ENCODE data around the gene TEAD1. TPM values are rescaled to one million over a fixed set of nuclear protein-coding genes. Genes with fewer than 3 reads are reported as not detected.

The TEAD1 gene
- polyA plus RNA-seq, 1 experiment = 79.2 TPM

- POLR2A ChIA-PET = no interaction called here
- no peaks in the 10 kb centered on the region for H3K27me3 ChIP-seq (ENCODE audit: control insufficient read depth, insufficient read depth, low read length)
- DNase-seq (ENCODE audit: low read depth) = no peak
- no peak for TF ChIP-seq CTCF (IDR thresholded peaks at IDR 0.05; ENCODE audit: insufficient read depth, low read depth, low read length)
- CTCF ChIA-PET = interaction anchor here (0.6 to 1.4 kb wide), 6 partner anchors 31 to 404 kb away, joined by 3 to 7 read pairs (median 3); no protein-coding TSS in a partner anchor
- H3K4me3 ChIP-seq (ENCODE audit: low read depth, low read length) = no peak overlapping the region
- H3K36me3 ChIP-seq (ENCODE audit: control insufficient read depth, insufficient read depth, low read length) = no peaks in the 10 kb centered on the region
These were observed 140.9 kb downstream of the TEAD1 start for GRCh38 chr11:12815129-12815480.

DNA sequence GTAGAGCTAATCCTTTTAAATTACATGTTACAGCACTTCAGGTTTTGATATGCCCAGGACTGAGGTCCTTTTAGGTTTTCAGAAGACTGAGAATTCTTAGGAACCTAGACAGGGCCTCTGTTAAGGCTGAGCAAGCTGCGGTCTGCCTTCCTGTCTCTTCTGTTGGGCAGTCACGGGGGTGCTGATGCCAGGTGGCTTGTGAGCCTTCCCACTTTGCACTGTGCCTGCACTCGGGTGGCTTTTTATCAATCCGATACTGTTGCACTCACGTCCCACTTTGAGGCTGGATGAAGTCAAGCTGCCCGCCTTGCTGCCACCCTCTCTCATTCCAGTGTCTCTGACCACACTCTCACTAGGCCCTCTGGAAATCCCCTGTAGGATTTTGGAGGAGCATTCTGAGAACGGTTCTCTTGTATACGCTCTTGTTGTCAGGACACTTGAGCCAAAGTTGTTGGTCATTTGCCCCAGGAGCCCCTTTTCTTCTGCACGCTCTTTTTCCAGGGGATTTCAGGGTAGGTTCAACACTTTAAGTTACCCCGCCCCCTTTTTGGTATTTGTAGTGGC lies 141.8 kb downstream of the TEAD1 start:
- no peaks in the 10 kb centered on the region for H3K36me3 ChIP-seq (ENCODE audit: control insufficient read depth, insufficient read depth, low read length)
- TF ChIP-seq CTCF (IDR thresholded peaks at IDR 0.05; ENCODE audit: insufficient read depth, low read depth, low read length) = no peak
- no peak for DNase-seq (ENCODE audit: low read depth)
- POLR2A ChIA-PET = no interaction called here
- CTCF ChIA-PET = interaction anchor here (0.6 to 1.4 kb wide), 6 partner anchors 73 to 527 kb away, joined by 3 to 7 read pairs (median 3); no protein-coding TSS in a partner anchor
- H3K27me3 ChIP-seq (ENCODE audit: control insufficient read depth, insufficient read depth, low read length) = no peaks in the 10 kb centered on the region
- no peak overlapping the region for H3K4me3 ChIP-seq (ENCODE audit: low read depth, low read length)

GRCh38 chr11:12817681-12818332 lies 143.6 kb downstream of the TEAD1 start:
- POLR2A ChIA-PET = no interaction called here
- Histone ChIP-seq H3K27me3 (ENCODE audit: control insufficient read depth, insufficient read depth, low read length) (no peaks in the 10 kb centered on the region), H3K36me3 (ENCODE audit: control insufficient read depth, insufficient read depth, low read length) (no peaks in the 10 kb centered on the region), H3K4me3 (ENCODE audit: low read depth, low read length) (no peak overlapping the region)
- no peak for TF ChIP-seq CTCF (IDR thresholded peaks at IDR 0.05; ENCODE audit: insufficient read depth, low read depth, low read length)
- DNase-seq (ENCODE audit: low read depth) = no peak
- CTCF ChIA-PET = interaction anchor here (1.1 to 1.6 kb wide), 3 partner anchors 9 to 51 kb away, joined by 3 to 4 read pairs (median 4); no protein-coding TSS in a partner anchor

GRCh38 chr11:12818333-12819015 lies 144.3 kb downstream of the TEAD1 start:
- Histone ChIP-seq H3K4me3 (ENCODE audit: low read depth, low read length) (no peak overlapping the region), H3K27me3 (ENCODE audit: control insufficient read depth, insufficient read depth, low read length) (no peaks in the 10 kb centered on the region), H3K36me3 (ENCODE audit: control insufficient read depth, insufficient read depth, low read length) (no peaks in the 10 kb centered on the region; the same call in 1 of the 2 replicates)
- DNase-seq (ENCODE audit: low read depth) = peak; percentile 72
- ChIA-PET POLR2A (interaction anchor here (0.5 kb wide), 1 partner anchor 30 kb away, joined by 4 read pairs; no protein-coding TSS in a partner anchor), CTCF (interaction anchor here (0.7 to 1.6 kb wide), 4 partner anchors 9 to 530 kb away, joined by 3 to 4 read pairs (median 4); no protein-coding TSS in a partner anchor)
- TF ChIP-seq CTCF (IDR thresholded peaks at IDR 0.05; ENCODE audit: insufficient read depth, low read depth, low read length) = no peak

DNA sequence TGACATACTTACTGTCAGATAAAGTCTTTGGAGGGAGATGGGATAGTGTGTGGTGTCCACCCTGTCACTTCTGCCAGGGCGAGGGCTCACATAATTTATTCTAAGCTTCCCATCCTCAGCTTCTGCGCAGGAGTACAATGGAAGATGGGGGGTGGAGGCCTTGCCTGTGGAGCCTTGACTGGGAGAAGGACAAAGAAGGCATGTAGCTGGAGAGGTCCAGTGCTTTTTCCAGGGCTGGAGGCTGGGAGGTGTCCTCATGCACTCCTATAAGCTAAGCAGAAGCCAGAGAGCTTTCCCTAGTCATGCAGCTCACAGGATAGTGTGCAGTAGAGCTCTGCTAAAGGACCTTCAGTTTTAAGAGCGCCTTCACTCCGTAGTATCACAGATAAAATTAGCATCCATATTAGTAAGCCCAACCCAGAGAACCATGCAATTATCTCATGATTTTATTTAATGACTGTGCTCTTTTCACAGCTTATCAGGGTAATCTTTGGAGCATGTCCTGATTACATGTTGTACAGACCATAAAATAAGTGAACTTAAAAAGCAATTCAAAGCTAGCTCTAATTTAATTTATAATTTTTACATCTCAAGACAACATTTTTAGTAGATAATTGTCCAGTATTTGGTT lies 148.3 kb downstream of the TEAD1 start:
- no peak for DNase-seq (ENCODE audit: low read depth)
- Histone ChIP-seq H3K36me3 (ENCODE audit: control insufficient read depth, insufficient read depth, low read length) (no peaks in the 10 kb centered on the region; the same call in 1 of the 2 replicates), H3K4me3 (ENCODE audit: low read depth, low read length) (no peak overlapping the region), H3K27me3 (ENCODE audit: control insufficient read depth, insufficient read depth, low read length) (no peaks in the 10 kb centered on the region)
- CTCF ChIA-PET = interaction anchor here (1.4 kb wide), 1 partner anchor 9 kb away, joined by 3 read pairs; no protein-coding TSS in a partner anchor
- POLR2A ChIA-PET = no interaction called here
- no peak for TF ChIP-seq CTCF (IDR thresholded peaks at IDR 0.05; ENCODE audit: insufficient read depth, low read depth, low read length)

All from BJ (cell line).